ENCODE measurements around the gene MYO19. TPM values are rescaled to one million over a fixed set of nuclear protein-coding genes. Genes with fewer than 3 reads are reported as not detected.

Gene MYO19
- total and polyA plus RNA-seq, 2 of the 8 experiments (the other 6 are each of a cell fraction or from before 2014, with no cell fraction given): 126 to 163 TPM

GRCh38 chr17:36515837-36516236 is 18.8 kb downstream of the MYO19 start:
- no peak overlapping the region for H3K27ac ChIP-seq (ENCODE audit: low read depth, low read length)
- H3K18ac ChIP-seq (ENCODE audit: extremely low read depth, low read length): no peak overlapping the region
- H3K36me3 ChIP-seq (ENCODE audit: control insufficient read depth in 2 of 4, insufficient read depth in 4 of 4, low read length in 3 of 4): peaks cover 19 to 82% (median 36%) of the 10 kb centered on the region in 4 experiments
- ChIA-PET POLR2A (ENCODE audit: partially characterized antibody) (interaction anchor here (1.2 to 13.9 kb wide), 6 partner anchors 10 to 28 kb away, joined by 5 to 205 read pairs (median 42); partner anchors contain the start of gene MYO19), CTCF (ENCODE audit: partially characterized antibody) (interaction anchor here (0.6 to 1.1 kb wide), 3 partner anchors 33 to 903 kb away, joined by 3 to 4 read pairs (median 3); no protein-coding TSS in a partner anchor)
- no peak for DNase-seq (ENCODE audit: low read depth in 1 of 2, low spot score in 2 of 2)
- TF ChIP-seq SIX5 (IDR thresholded peaks at IDR 0.05; ENCODE audit: low read depth, low read length) (no peak), SIN3A (conservative IDR thresholded peaks at IDR 0.05 in 1 of 2, IDR thresholded peaks at IDR 0.05 in 1 of 2; ENCODE audit: low read depth in 1 of 2, low read length in 2 of 2) (no peak), SP2 (IDR thresholded peaks at IDR 0.05; ENCODE audit: low read length) (no peak), HDAC6 (IDR thresholded peaks at IDR 0.05; ENCODE audit: low read depth, low read length) (no peak), TAF1 (IDR thresholded peaks at IDR 0.05; ENCODE audit: low read depth, low read length) (no peak), KDM5A (IDR thresholded peaks at IDR 0.05; ENCODE audit: low read length) (no peak), SAP30 (IDR thresholded peaks at IDR 0.05; ENCODE audit: insufficient read depth, insufficient replicate concordance, low read length) (no peak), ASH2L (IDR thresholded peaks at IDR 0.05; ENCODE audit: low read length) (no peak), POLR2A (IDR thresholded peaks at IDR 0.05; ENCODE audit: control extremely low read depth in 1 of 2, low read depth in 2 of 2, low read length in 2 of 2) (peak in 1 of 2 experiments; percentile 31; a peak in 1 of 3 replicates)
- no peak overlapping the region for H2BK20ac ChIP-seq (ENCODE audit: low read length)
- no peak overlapping the region for H2BK5ac ChIP-seq (ENCODE audit: low read depth, low read length)
- H3K79me1 ChIP-seq (ENCODE audit: low read depth, low read length): no peaks in the 10 kb centered on the region
- no peak overlapping the region for H2BK12ac ChIP-seq (ENCODE audit: low read depth, low read length)
- H2AK5ac ChIP-seq (ENCODE audit: low read depth, low read length): no peak overlapping the region
- 84% methylated on average over 4 of the region's 4 CpGs; no CpG with 5 or more reads in 1 of the 2 experiments for WGBS, 2 experiments (ENCODE audit: extremely low coverage in 1 of 2, insufficient coverage in 1 of 2, insufficient read length in 1 of 2, insufficient replicate concordance in 2 of 2, low coverage in 1 of 2, low lambda C conversion rate in 2 of 2, missing lambda C conversion rate in 1 of 2)
- H4K8ac ChIP-seq (ENCODE audit: extremely low read depth, insufficient read depth, low read length): no peak overlapping the region
- FAIRE-seq: no peak
- H3K4ac ChIP-seq (replicated peaks; ENCODE audit: insufficient read length, low read depth, low read length): no peak overlapping the region
- H3K27me3 ChIP-seq (replicated peaks in 1 of 4; ENCODE audit: control insufficient read depth in 3 of 4, extremely low read depth in 1 of 4, insufficient read depth in 3 of 4, low read length in 3 of 4): no peaks in the 10 kb centered on the region
- no peaks in the 10 kb centered on the region for H3K79me2 ChIP-seq (ENCODE audit: control insufficient read depth in 1 of 2, insufficient read depth in 2 of 2, low read length in 2 of 2)
- H4K20me1 ChIP-seq (replicated peaks in 1 of 2; ENCODE audit: control insufficient read depth in 1 of 2, insufficient read depth in 2 of 2, low read length in 2 of 2): peaks cover 7 to 8% of the 10 kb centered on the region in 2 experiments
- no peaks in the 10 kb centered on the region for H3K4me1 ChIP-seq (replicated peaks in 1 of 4; ENCODE audit: control insufficient read depth in 3 of 4, insufficient read depth in 4 of 4, low read length in 3 of 4)
- H3K9ac ChIP-seq (replicated peaks in 1 of 4; ENCODE audit: extremely low read depth in 1 of 4, low read depth in 3 of 4, low read length in 3 of 4): no peak overlapping the region
- H2BK15ac ChIP-seq (ENCODE audit: low read length): no peak overlapping the region
- no peak overlapping the region for H3K56ac ChIP-seq (replicated peaks; ENCODE audit: insufficient read length, low read depth, low read length)
- no peak overlapping the region for H2AFZ ChIP-seq (ENCODE audit: low read length)
- no peak overlapping the region for H2BK120ac ChIP-seq (replicated peaks; ENCODE audit: low read depth, low read length)
- no peak overlapping the region for H4K5ac ChIP-seq (ENCODE audit: insufficient read length, low read depth, low read length)
- no peak overlapping the region for H3K4me3 ChIP-seq (ENCODE audit: extremely low read depth in 1 of 4, insufficient read depth in 2 of 4, low read depth in 3 of 4, low read length in 4 of 4)
- H3K23me2 ChIP-seq (ENCODE audit: low read depth, low read length): no peaks in the 10 kb centered on the region
- no peak overlapping the region for H3K4me2 ChIP-seq (ENCODE audit: insufficient read depth in 1 of 2, low read depth in 2 of 2, low read length in 2 of 2)
- H3K14ac ChIP-seq (ENCODE audit: insufficient read length): no peak overlapping the region
- H3K9me3 ChIP-seq (ENCODE audit: insufficient read depth in 2 of 2, low read depth in 1 of 2, low read length in 1 of 2): no peaks in the 10 kb centered on the region
- H4K91ac ChIP-seq (replicated peaks; ENCODE audit: insufficient read length, low read length): no peak overlapping the region
- H3K23ac ChIP-seq (ENCODE audit: insufficient read length): no peak overlapping the region

Data from H1 (cell line).